ENCODE data around the gene SSR2. TPM values are rescaled to one million over a fixed set of nuclear protein-coding genes. Genes with fewer than 3 reads are reported as not detected.
"Not testable (repeated sequence)": the region's sequence is repeated elsewhere in the genome, so short reads cannot be mapped to it uniquely, and the experiment has no call there.

The SSR2 gene
- total RNA-seq, 2 experiments from 2014 or later: 141 to 142 TPM

- CTCF ChIA-PET: no interaction called here
- no peaks in the 10 kb centered on the region for H3K9me3 Mint-ChIP-seq
- DNase-seq: no peak
- H3K4me1 Mint-ChIP-seq (ENCODE audit: low read depth): peaks cover 24% of the 10 kb centered on the region
- peaks cover 5% of the 10 kb centered on the region for H3K36me3 Mint-ChIP-seq (ENCODE audit: low read depth)
- H3K27me3 Mint-ChIP-seq (ENCODE audit: low read depth): no peaks in the 10 kb centered on the region
- peak overlapping the region; percentile 93 for H3K27ac Mint-ChIP-seq
- intact Hi-C loops (cut with micrococcal nuclease): loop anchor here (2.0 to 10.0 kb wide), 4 partner anchors 71 to 747 kb away; partner anchors contain the start of gene FDPS
- peak overlapping the region; percentile 92 for H3K4me3 Mint-ChIP-seq
Observed at GRCh38 chr1:156055281-156056048, 34.7 kb upstream of the SSR2 start.

- Mint-ChIP-seq H3K36me3 (ENCODE audit: low read depth) (peaks cover 8% of the 10 kb centered on the region), H3K4me3 (peak within 1 kb of the TSS; percentile 92), H3K9me3 (no peaks in the 10 kb centered on the region), H3K4me1 (ENCODE audit: low read depth) (peaks cover 24% of the 10 kb centered on the region), H3K27ac (peak within 1 kb of the TSS; percentile 93), H3K27me3 (ENCODE audit: low read depth) (no peaks in the 10 kb centered on the region)
- DNase-seq: peak; percentile 98
- CTCF ChIA-PET: interaction anchor here (0.7 kb wide), 1 partner anchor 117 kb away, joined by 3 read pairs; no protein-coding TSS in a partner anchor
- intact Hi-C loops (cut with micrococcal nuclease): loop anchor here (1.0 to 10.0 kb wide), 14 partner anchors 12 to 746 kb away; partner anchors contain the start of genes CCT3, FDPS, KHDC4 and MEX3A
Observed at GRCh38 chr1:156054500-156055280, 33.9 kb upstream of the SSR2 start, which contains the start of gene LAMTOR2. Gene LAMTOR2, plus strand, starts transcription at chr1:156054782. Its CDS starts 108 bp downstream, at chr1:156054890.

GRCh38 chr1:156053768-156054499 lies 33.2 kb upstream of the SSR2 start, which contains the start of gene UBQLN4:
Gene UBQLN4, minus strand, starts transcription at chr1:156053798. Its CDS starts 97 bp downstream, at chr1:156053701.
- H3K27me3 Mint-ChIP-seq (ENCODE audit: low read depth): no peaks in the 10 kb centered on the region
- peaks cover 13% of the 10 kb centered on the region for H3K36me3 Mint-ChIP-seq (ENCODE audit: low read depth)
- peak within 1 kb of the TSS; percentile 93 for H3K27ac Mint-ChIP-seq
- peak within 1 kb of the TSS; percentile 92 for H3K4me3 Mint-ChIP-seq
- H3K9me3 Mint-ChIP-seq: no peaks in the 10 kb centered on the region
- intact Hi-C loops (cut with micrococcal nuclease): loop anchor here (1.0 to 10.0 kb wide), 14 partner anchors 12 to 745 kb away; partner anchors contain the start of genes CCT3, FDPS, KHDC4 and MEX3A
- H3K4me1 Mint-ChIP-seq (ENCODE audit: low read depth): peaks cover 24% of the 10 kb centered on the region
- CTCF ChIA-PET: interaction anchor here (0.6 to 0.7 kb wide), 3 partner anchors 16 to 520 kb away, joined by 3 to 5 read pairs (median 3); no protein-coding TSS in a partner anchor
- DNase-seq: peak; percentile 90

- CTCF ChIA-PET: interaction anchor here (0.5 to 1.3 kb wide), 6 partner anchors 14 to 520 kb away, joined by 3 to 5 read pairs (median 3); partner anchors contain the start of gene SYT11
- Mint-ChIP-seq H3K4me3 (peak overlapping the region; percentile 89), H3K4me1 (ENCODE audit: low read depth) (peaks cover 24% of the 10 kb centered on the region), H3K27me3 (ENCODE audit: low read depth) (no peaks in the 10 kb centered on the region), H3K27ac (peak overlapping the region; percentile 69), H3K36me3 (ENCODE audit: low read depth) (peaks cover 10% of the 10 kb centered on the region), H3K9me3 (no peaks in the 10 kb centered on the region)
- DNase-seq: peak; percentile 76
- intact Hi-C loops (cut with micrococcal nuclease): loop anchor here (10.0 kb wide), 1 partner anchor 418 kb away; no protein-coding TSS in a partner anchor
Observed at GRCh38 chr1:156052862-156053767, 32.4 kb upstream of the SSR2 start.

GRCh38 chr1:156051011-156051725 lies 30.4 kb upstream of the SSR2 start:
- no peaks in the 10 kb centered on the region for H3K9me3 Mint-ChIP-seq
- H3K4me3 Mint-ChIP-seq: no peak overlapping the region
- peaks cover 21% of the 10 kb centered on the region for H3K4me1 Mint-ChIP-seq (ENCODE audit: low read depth)
- H3K36me3 Mint-ChIP-seq (ENCODE audit: low read depth): peaks cover 8% of the 10 kb centered on the region
- no peak for DNase-seq
- CTCF ChIA-PET: interaction anchor here (0.9 kb wide), 2 partner anchors 15 to 113 kb away, joined by 3 to 5 read pairs; no protein-coding TSS in a partner anchor
- intact Hi-C loops (cut with micrococcal nuclease): loop anchor here (10.0 kb wide), 1 partner anchor 416 kb away; no protein-coding TSS in a partner anchor
- H3K27ac Mint-ChIP-seq: no peak overlapping the region
- H3K27me3 Mint-ChIP-seq (ENCODE audit: low read depth): no peaks in the 10 kb centered on the region

GRCh38 chr1:156050376-156050775 lies 29.6 kb upstream of the SSR2 start:
- CTCF ChIA-PET: interaction anchor here (1.3 kb wide), 1 partner anchor 16 kb away, joined by 4 read pairs; no protein-coding TSS in a partner anchor
- no peak overlapping the region for H3K4me3 Mint-ChIP-seq
- no peaks in the 10 kb centered on the region for H3K9me3 Mint-ChIP-seq
- H3K36me3 Mint-ChIP-seq (ENCODE audit: low read depth): peaks cover 9% of the 10 kb centered on the region
- H3K27ac Mint-ChIP-seq: no peak overlapping the region
- H3K27me3 Mint-ChIP-seq (ENCODE audit: low read depth): no peaks in the 10 kb centered on the region
- intact Hi-C loops (cut with micrococcal nuclease): loop anchor here (10.0 kb wide), 1 partner anchor 416 kb away; no protein-coding TSS in a partner anchor
- H3K4me1 Mint-ChIP-seq (ENCODE audit: low read depth): peaks cover 15% of the 10 kb centered on the region
- no peak for DNase-seq

- no peaks in the 10 kb centered on the region for H3K9me3 Mint-ChIP-seq
- H3K4me3 Mint-ChIP-seq: no peak overlapping the region
- H3K4me1 Mint-ChIP-seq (ENCODE audit: low read depth): peaks cover 12% of the 10 kb centered on the region
- no peak overlapping the region for H3K27ac Mint-ChIP-seq
- CTCF ChIA-PET: no interaction called here
- intact Hi-C loops (cut with micrococcal nuclease): no loop called here
- no peak for DNase-seq
- no peaks in the 10 kb centered on the region for H3K27me3 Mint-ChIP-seq (ENCODE audit: low read depth)
- H3K36me3 Mint-ChIP-seq (ENCODE audit: low read depth): peaks cover 13% of the 10 kb centered on the region
Observed at GRCh38 chr1:156048663-156049258, 28.0 kb upstream of the SSR2 start.

GRCh38 chr1:156045076-156045475 lies 24.3 kb upstream of the SSR2 start:
- CTCF ChIA-PET: interaction anchor here (0.8 to 1.3 kb wide), 2 partner anchors 37 to 71 kb away, joined by 3 to 4 read pairs; no protein-coding TSS in a partner anchor
- no peak overlapping the region for H3K27ac Mint-ChIP-seq
- H3K36me3 Mint-ChIP-seq (ENCODE audit: low read depth): peaks cover 25% of the 10 kb centered on the region
- no peaks in the 10 kb centered on the region for H3K9me3 Mint-ChIP-seq
- intact Hi-C loops (cut with micrococcal nuclease): no loop called here
- H3K4me3 Mint-ChIP-seq: no peak overlapping the region
- no peaks in the 10 kb centered on the region for H3K27me3 Mint-ChIP-seq (ENCODE audit: low read depth)
- no peak for DNase-seq
- no peaks in the 10 kb centered on the region for H3K4me1 Mint-ChIP-seq (ENCODE audit: low read depth)

- Mint-ChIP-seq H3K9me3 (no peaks in the 10 kb centered on the region), H3K4me3 (no peak overlapping the region), H3K27ac (no peak overlapping the region), H3K27me3 (ENCODE audit: low read depth) (no peaks in the 10 kb centered on the region), H3K36me3 (ENCODE audit: low read depth) (peaks cover 21% of the 10 kb centered on the region), H3K4me1 (ENCODE audit: low read depth) (no peaks in the 10 kb centered on the region)
- no peak for DNase-seq
- intact Hi-C loops (cut with micrococcal nuclease): no loop called here
- CTCF ChIA-PET: no interaction called here
Observed at GRCh38 chr1:156042828-156043227, 22.1 kb upstream of the SSR2 start.

- intact Hi-C loops (cut with micrococcal nuclease); CTCF ChIA-PET; H3K9me3 Mint-ChIP-seq; H3K27me3 Mint-ChIP-seq (ENCODE audit: low read depth); H3K4me1 Mint-ChIP-seq (ENCODE audit: low read depth); DNase-seq; H3K36me3 Mint-ChIP-seq (ENCODE audit: low read depth); H3K4me3 Mint-ChIP-seq; H3K27ac Mint-ChIP-seq: not testable (repeated sequence)
Observed at GRCh38 chr1:156034991-156035390, 14.2 kb upstream of the SSR2 start.

Measured in activated naive CD4-positive, alpha-beta T cell treated with anti-CD3 and anti-CD28 coated beads for 36 hours (primary cell).